H1 (cell line): ENCODE results near the gene SPAG8. TPM values are rescaled to one million over a fixed set of nuclear protein-coding genes. Genes with fewer than 3 reads are reported as not detected.

ENCODE experiments used
- CTCF ChIA-PET: fragments of 300-600 bp; sonication (Branson Sonifier 250); formaldehyde crosslinking; loops from one replicate; lab custom pipeline; 2021; ENCODE audit not compliant: partially characterized antibody; lab: Charles Lee
- POLR2A ChIA-PET: fragments of 300-600 bp; sonication (Branson Sonifier 250); formaldehyde crosslinking; loops from one replicate; lab custom pipeline; 2021; ENCODE audit warnings: inconsistent platforms; ENCODE audit not compliant: partially characterized antibody; lab: Charles Lee
- DNase-seq, 2 experiments: peaks; one replicate each; pipeline versions ENCODE4 v3.0.0 to v3.0.0-alpha.2; 2010 to 2022; ENCODE audit warnings: low spot score in 2 of 2, low read depth in 1 of 2, mixed read lengths in 1 of 2
- FAIRE-seq: peaks from 2 replicates; lab custom pipeline; 2011; peaks lifted over from hg19 to GRCh38; lab: Jason Lieb, UNC
- H2AFZ ChIP-seq: 2 replicates; pipeline ENCODE4 v1.8.1; 2012; ENCODE audit warnings: low read length, inconsistent platforms
- H2AK5ac ChIP-seq: 2 replicates; pipeline ENCODE4 v1.6.1; 2013; ENCODE audit warnings: low read depth, low read length
- H2BK120ac ChIP-seq: replicated peaks from 2 replicates; pipeline ENCODE3; 2013; ENCODE audit warnings: low read depth, low read length, inconsistent platforms
- H2BK12ac ChIP-seq: 2 replicates; pipeline ENCODE4 v1.6.1; 2013; ENCODE audit warnings: low read depth, low read length
- H2BK15ac ChIP-seq: 2 replicates; pipeline ENCODE4 v1.6.1; 2013; ENCODE audit warnings: low read length
- H2BK20ac ChIP-seq: 2 replicates; pipeline ENCODE4 v1.6.1; 2013; ENCODE audit warnings: low read length
- H2BK5ac ChIP-seq: 2 replicates; pipeline ENCODE4 v1.6.1; 2013; ENCODE audit warnings: low read depth, low read length
- H3K14ac ChIP-seq: 2 replicates; pipeline ENCODE4 v1.6.1; 2013; ENCODE audit warnings: inconsistent platforms; ENCODE audit not compliant: insufficient read length
- H3K18ac ChIP-seq: 2 replicates; pipeline ENCODE4 v1.6.1; 2013; ENCODE audit warnings: low read length; ENCODE audit errors: extremely low read depth
- H3K23ac ChIP-seq: 2 replicates; pipeline ENCODE4 v1.6.1; 2013; ENCODE audit warnings: inconsistent platforms; ENCODE audit not compliant: insufficient read length
- H3K23me2 ChIP-seq: 2 replicates; pipeline ENCODE4 v1.6.1; 2013; ENCODE audit warnings: low read depth, low read length
- H3K27ac ChIP-seq: 2 replicates; pipeline ENCODE4 v1.6.1; 2011; ENCODE audit warnings: low read depth, low read length, inconsistent platforms
- H3K27me3 ChIP-seq, 4 experiments: replicated peaks in 1 of 4; 1 replicate in 1 of 4; 2 replicates in 3 of 4; pipeline versions ENCODE4 v1.6.1 to v1.8.1; 2011 to 2013; ENCODE audit warnings: low read length in 3 of 4, mild to moderate bottlenecking in 3 of 4, inconsistent platforms in 2 of 4, mixed read lengths in 2 of 4, moderate library complexity in 1 of 4; ENCODE audit not compliant: control insufficient read depth in 3 of 4, insufficient read depth in 3 of 4; ENCODE audit errors: extremely low read depth in 1 of 4
- H3K36me3 ChIP-seq, 4 experiments: 2 replicates each; pipeline versions ENCODE4 v1.6.1 to v1.8.1; 2011 to 2013; ENCODE audit warnings: mild to moderate bottlenecking in 4 of 4, low read length in 3 of 4, moderate library complexity in 2 of 4, control low read depth in 1 of 4, inconsistent platforms in 1 of 4; ENCODE audit not compliant: insufficient read depth in 4 of 4, control insufficient read depth in 2 of 4
- H3K4ac ChIP-seq: replicated peaks from 2 replicates; pipeline ENCODE3; 2013; ENCODE audit warnings: low read length, low read depth, mixed read lengths, inconsistent platforms; ENCODE audit not compliant: insufficient read length
- H3K4me1 ChIP-seq, 4 experiments: replicated peaks in 1 of 4; 1 replicate in 1 of 4; 2 replicates in 3 of 4; pipeline versions ENCODE4 v1.6.1 to v1.8.1; 2011 to 2013; ENCODE audit warnings: low read length in 3 of 4, inconsistent platforms in 2 of 4, mixed read lengths in 1 of 4; ENCODE audit not compliant: insufficient read depth in 4 of 4, control insufficient read depth in 3 of 4
- H3K4me2 ChIP-seq, 2 experiments: 2 replicates each; pipeline versions ENCODE4 v1.6.1 to v1.8.1; 2011 to 2013; ENCODE audit warnings: low read depth in 2 of 2, low read length in 2 of 2, control low read depth in 1 of 2, inconsistent platforms in 1 of 2, mild to moderate bottlenecking in 1 of 2; ENCODE audit not compliant: insufficient read depth in 1 of 2
- H3K4me3 ChIP-seq, 4 experiments: fragments of 200-600, 300-600 bp in 1 of 4; sonication (generic), shearing (Covaris generic), sonication (Bioruptor Twin) in 1 of 4; 2 replicates each; pipeline versions ENCODE4 v1.5.1 to v1.8.1; 2011 to 2016; ENCODE audit warnings: low read length in 4 of 4, low read depth in 3 of 4, control low read depth in 2 of 4, inconsistent platforms in 2 of 4, mild to moderate bottlenecking in 2 of 4, mixed read lengths in 1 of 4, moderate library complexity in 1 of 4; ENCODE audit not compliant: insufficient read depth in 2 of 4; ENCODE audit errors: extremely low read depth in 1 of 4
- H3K56ac ChIP-seq: replicated peaks from 2 replicates; pipeline ENCODE3; 2013; ENCODE audit warnings: low read depth, mild to moderate bottlenecking, mixed read lengths, low read length, inconsistent platforms; ENCODE audit not compliant: insufficient read length
- H3K79me1 ChIP-seq: 2 replicates; pipeline ENCODE4 v1.6.1; 2013; ENCODE audit warnings: low read depth, low read length, control low read depth
- H3K79me2 ChIP-seq, 2 experiments: 2 replicates each; pipeline versions ENCODE4 v1.6.1 to v1.8.1; 2012 to 2013; ENCODE audit warnings: low read length in 2 of 2, mild to moderate bottlenecking in 2 of 2, inconsistent platforms in 1 of 2; ENCODE audit not compliant: insufficient read depth in 2 of 2, control insufficient read depth in 1 of 2
- H3K9ac ChIP-seq, 4 experiments: replicated peaks in 1 of 4; 1 replicate in 1 of 4; 2 replicates in 3 of 4; pipeline versions ENCODE4 v1.6.1 to v1.8.1; 2011 to 2013; ENCODE audit warnings: low read depth in 3 of 4, low read length in 3 of 4, control low read depth in 2 of 4, mild to moderate bottlenecking in 2 of 4, moderate library complexity in 2 of 4, inconsistent platforms in 1 of 4; ENCODE audit errors: extremely low read depth in 1 of 4
- H3K9me3 ChIP-seq, 2 experiments: 2 replicates each; pipeline versions ENCODE4 v1.6.1 to v1.8.1; 2012 to 2013; ENCODE audit warnings: mild to moderate bottlenecking in 2 of 2, moderate library complexity in 2 of 2, control low read depth in 1 of 2, inconsistent platforms in 1 of 2, low read depth in 1 of 2, low read length in 1 of 2, mixed read lengths in 1 of 2; ENCODE audit not compliant: insufficient read depth in 2 of 2
- H4K20me1 ChIP-seq, 2 experiments: replicated peaks in 1 of 2; 2 replicates each; pipeline versions ENCODE3 to v1.8.1; 2011 to 2013; ENCODE audit warnings: inconsistent platforms in 2 of 2, low read length in 2 of 2, mild to moderate bottlenecking in 1 of 2; ENCODE audit not compliant: insufficient read depth in 2 of 2, control insufficient read depth in 1 of 2
- H4K5ac ChIP-seq: 2 replicates; pipeline ENCODE4 v1.6.1; 2013; ENCODE audit warnings: low read length, low read depth, mixed read lengths, inconsistent platforms; ENCODE audit not compliant: insufficient read length
- H4K8ac ChIP-seq: 2 replicates; pipeline ENCODE4 v1.8.0; 2013; ENCODE audit warnings: mild to moderate bottlenecking, moderate library complexity, low read length, inconsistent platforms; ENCODE audit not compliant: insufficient read depth; ENCODE audit errors: extremely low read depth
- H4K91ac ChIP-seq: replicated peaks from 2 replicates; pipeline ENCODE3; 2013; ENCODE audit warnings: low read length, mixed read lengths, inconsistent platforms; ENCODE audit not compliant: insufficient read length
- CTBP2 ChIP-seq: IDR thresholded peaks from 2 replicates; pipeline ENCODE4 v1.7.0; 2011; ENCODE audit warnings: borderline replicate concordance, mild to moderate bottlenecking, moderate library complexity, mixed read lengths, low read length; ENCODE audit not compliant: insufficient read depth, insufficient read length
- CTCF ChIP-seq, 3 experiments: IDR thresholded peaks; 1 replicate in 2 of 3; 2 replicates in 1 of 3; pipeline versions ENCODE4 v1.5.1 to v1.6.1; 2011; ENCODE audit warnings: low read length in 3 of 3, mild to moderate bottlenecking in 3 of 3, inconsistent platforms in 2 of 3, low read depth in 1 of 3, moderate library complexity in 1 of 3; ENCODE audit not compliant: insufficient read depth in 1 of 3; ENCODE audit errors: control extremely low read depth in 1 of 3
- HDAC2 ChIP-seq, 2 experiments: fragments of 300-600 bp in 1 of 2; sonication (generic) in 1 of 2; IDR thresholded peaks; 2 replicates each; pipeline ENCODE4 v1.6.1; 2011 to 2012; ENCODE audit warnings: low read depth in 2 of 2, low read length in 2 of 2, mild to moderate bottlenecking in 2 of 2, moderate library complexity in 2 of 2, borderline replicate concordance in 1 of 2, inconsistent platforms in 1 of 2
- KDM4A ChIP-seq: IDR thresholded peaks from one replicate; pipeline ENCODE4 v1.7.1; 2012; ENCODE audit warnings: low read depth, mild to moderate bottlenecking, moderate library complexity, low read length, inconsistent platforms; ENCODE audit not compliant: severe bottlenecking
- MAX ChIP-seq: IDR thresholded peaks from 2 replicates; pipeline ENCODE4 v1.6.1; 2012; ENCODE audit warnings: inconsistent platforms
- RAD21 ChIP-seq, 2 experiments: IDR thresholded peaks in 1 of 2; conservative IDR thresholded peaks in 1 of 2; 2 replicates each; pipeline ENCODE4 v1.6.1; 2011; ENCODE audit warnings: low read depth in 2 of 2, low read length in 2 of 2, improper control_type of control experiment in 1 of 2, inconsistent platforms in 1 of 2, mild to moderate bottlenecking in 1 of 2, moderate library complexity in 1 of 2
- SUZ12 ChIP-seq: fragments of 200-600 bp; sonication (generic); IDR thresholded peaks from 2 replicates; pipeline ENCODE4 v1.6.1; 2012; ENCODE audit warnings: mild to moderate bottlenecking, inconsistent platforms, low read length, moderate library complexity, mixed read lengths
- TCF12 ChIP-seq: IDR thresholded peaks from 2 replicates; pipeline ENCODE4 v1.6.1; 2011; ENCODE audit warnings: low read depth, mild to moderate bottlenecking, low read length
- polyA plus RNA-seq, 7 experiments: library from polyadenylated mRNA; depleted of rRNA in 3 of 7; stranded (reverse) in 5 of 7; unstranded in 2 of 7; fragments of >200 nt in 5 of 7; fragments of 200-250 nt in 2 of 7; gene quantifications; 1 replicate in 5 of 7; 2 replicates in 1 of 7; 4 replicates in 1 of 7; pipeline versions ENCODE4 v1.2.1 to v1.2.3, GENCODE V29; 2011 to 2013; ENCODE audit warnings: missing spikeins in 2 of 7, mixed read lengths in 2 of 7
- total RNA-seq: library from RNA; stranded (reverse); fragmentation: NEBNext Ultra II Directional; extraction: Animal tissue kit (Norgen Biotek cat#: 25700); gene quantifications from 2 replicates; pipeline ENCODE4 v1.2.1, GENCODE V29; 2021

SPAG8 gene
- total and polyA plus RNA-seq, 2 of the 8 experiments (the other 6 are each of a cell fraction or from before 2014, with no cell fraction given), result 0.37 to 0.44 TPM

- H3K4ac ChIP-seq, result no peak overlapping the region
- no peaks in the 10 kb centered on the region for H3K79me1 ChIP-seq
- H2BK120ac ChIP-seq, result no peak overlapping the region
- H4K20me1 ChIP-seq, result peaks cover 0 to 2% of the 10 kb centered on the region in 2 experiments
- no peak overlapping the region for H3K56ac ChIP-seq
- no peak overlapping the region for H2BK12ac ChIP-seq
- H3K14ac ChIP-seq, result no peak overlapping the region
- ChIA-PET CTCF (interaction anchor here (1.2 to 2.3 kb wide), 7 partner anchors 10 to 107 kb away, joined by 3 to 12 read pairs (median 5); partner anchors contain the start of gene HINT2), POLR2A (no interaction called here)
- no peak overlapping the region for H2AFZ ChIP-seq
- H3K4me2 ChIP-seq, result no peak overlapping the region
- no peak overlapping the region for H2BK15ac ChIP-seq
- H4K91ac ChIP-seq, result no peak overlapping the region
- no peak overlapping the region for H3K27ac ChIP-seq
- H3K27me3 ChIP-seq, result peaks cover 0 to 7% (median 0%) of the 10 kb centered on the region in 4 experiments; a peak in 4 of 7 replicates
- peaks cover 0 to 6% (median 4%) of the 10 kb centered on the region in 4 experiments; a peak in 5 of 7 replicates for H3K4me1 ChIP-seq
- no peak overlapping the region for H3K4me3 ChIP-seq
- no peak overlapping the region for H2BK20ac ChIP-seq
- H3K79me2 ChIP-seq, result no peaks in the 10 kb centered on the region
- no peak overlapping the region for H2BK5ac ChIP-seq
- FAIRE-seq, result no peak
- H3K23me2 ChIP-seq, result peaks cover 5% of the 10 kb centered on the region; the same call in 1 of the 2 replicates
- DNase-seq, result no peak
- peaks cover 0 to 4% (median 0%) of the 10 kb centered on the region in 4 experiments; a peak in 2 of 8 replicates for H3K36me3 ChIP-seq
- no peaks in the 10 kb centered on the region for H3K9me3 ChIP-seq
- TF ChIP-seq MAX, result no peak
- no peak for TF ChIP-seq KDM4A
- no peak for TF ChIP-seq HDAC2 (IDR thresholded peaks at IDR 0.05; ENCODE audit: borderline replicate concordance in 1 of 2, low read depth in 2 of 2, low read length in 2 of 2)
- no peak for TF ChIP-seq CTCF (IDR thresholded peaks at IDR 0.05; ENCODE audit: control extremely low read depth in 1 of 3, insufficient read depth in 1 of 3, low read depth in 1 of 3, low read length in 3 of 3)
- no peak for TF ChIP-seq TCF12
- no peak for TF ChIP-seq CTBP2
- no peak for TF ChIP-seq RAD21 (IDR thresholded peaks at IDR 0.05 in 1 of 2, conservative IDR thresholded peaks at IDR 0.05 in 1 of 2; ENCODE audit: low read depth in 2 of 2, low read length in 2 of 2)
- TF ChIP-seq SUZ12, result no peak
- H3K23ac ChIP-seq, result no peak overlapping the region
- no peak overlapping the region for H3K18ac ChIP-seq
- H4K5ac ChIP-seq, result no peak overlapping the region
- no peak overlapping the region for H4K8ac ChIP-seq
- H2AK5ac ChIP-seq, result no peak overlapping the region
- no peak overlapping the region for H3K9ac ChIP-seq
Measured at GRCh38 chr9:35795695-35796094, 16.4 kb downstream of the SPAG8 start.
